IMR-90 (cell line): Measurements from ENCODE around the gene RXFP1. TPM values are rescaled to one million over a fixed set of nuclear protein-coding genes. Genes with fewer than 3 reads are reported as not detected.

Experiments
- ATAC-seq: fragments of 200-7000 bp; cut with Tn5 transposase; 2 replicates; pipeline ENCODE4 v1.9.1; 2020; ENCODE audit warnings: low read depth, mild to moderate bottlenecking, moderate library complexity
- BruUV-seq: library from RNA; stranded (reverse); fragments of 400-500 nt; replicated peaks from 2 replicates; lab custom pipeline; 2021; lab: Mats Ljungman, UMichigan
- CTCF ChIA-PET: fragments of 300-600 bp; formaldehyde crosslinking; extraction: SDS; loops from one replicate; lab custom pipeline; 2021; ENCODE audit warnings: antibody characterized with exemption; lab: Yijun Ruan, JAX
- POLR2A ChIA-PET: fragments of 300-600 bp; sonication (Branson Sonifier 250); formaldehyde crosslinking; loops from one replicate; lab custom pipeline; 2022; ENCODE audit warnings: antibody characterized with exemption; ENCODE audit not compliant: unreplicated experiment; lab: Charles Lee
- DNase-seq: peaks from one replicate; pipeline ENCODE4 v3.0.0; 2013
- H2AFZ ChIP-seq: replicated peaks from 2 replicates; pipeline ENCODE3; 2013; ENCODE audit warnings: low read length, mild to moderate bottlenecking; ENCODE audit not compliant: poor library complexity
- H2AK5ac ChIP-seq: 2 replicates; pipeline ENCODE4 v1.6.1; 2013; ENCODE audit warnings: low read depth, low read length, inconsistent platforms
- H2AK9ac ChIP-seq: replicated peaks from 2 replicates; pipeline ENCODE3; 2013; ENCODE audit warnings: mild to moderate bottlenecking, low read depth, low read length, moderate library complexity; ENCODE audit not compliant: poor library complexity
- H2BK120ac ChIP-seq: 2 replicates; pipeline ENCODE4 v1.6.1; 2013; ENCODE audit warnings: low read depth, low read length, inconsistent platforms
- H2BK15ac ChIP-seq: 3 replicates; pipeline ENCODE4 v1.6.1; 2013; ENCODE audit warnings: low read depth, low read length, inconsistent platforms
- H2BK20ac ChIP-seq: 2 replicates; pipeline ENCODE4 v1.6.1; 2013; ENCODE audit warnings: low read depth, mild to moderate bottlenecking, inconsistent platforms, low read length, moderate library complexity
- H2BK5ac ChIP-seq: 2 replicates; pipeline ENCODE4 v1.6.1; 2013; ENCODE audit warnings: mild to moderate bottlenecking, low read depth, low read length, inconsistent platforms; ENCODE audit not compliant: poor library complexity, severe bottlenecking
- H3K14ac ChIP-seq: replicated peaks from 2 replicates; pipeline ENCODE4 v1.6.1; 2013; ENCODE audit warnings: low read depth, low read length, inconsistent platforms
- H3K18ac ChIP-seq: 2 replicates; pipeline ENCODE4 v1.6.1; 2013; ENCODE audit warnings: low read depth, low read length, control low read depth
- H3K23ac ChIP-seq: 2 replicates; pipeline ENCODE4 v1.6.1; 2013; ENCODE audit warnings: low read depth, low read length, inconsistent platforms
- H3K27ac ChIP-seq: 2 replicates; pipeline ENCODE4 v1.5.1; 2013; ENCODE audit warnings: mild to moderate bottlenecking, control low read depth, low read length; ENCODE audit not compliant: insufficient read depth
- H3K27me3 ChIP-seq: 2 replicates; pipeline ENCODE4 v1.6.1; 2013; ENCODE audit warnings: low read length; ENCODE audit not compliant: control insufficient read depth, insufficient read depth
- H3K36me3 ChIP-seq: 2 replicates; pipeline ENCODE4 v1.6.1; 2013; ENCODE audit warnings: low read length, mixed read lengths; ENCODE audit not compliant: control insufficient read depth, insufficient read depth
- H3K4ac ChIP-seq: 2 replicates; pipeline ENCODE4 v1.6.1; 2013; ENCODE audit warnings: low read depth, low read length, inconsistent platforms
- H3K4me1 ChIP-seq: 2 replicates; pipeline ENCODE4 v1.6.1; 2013; ENCODE audit warnings: low read length, mixed read lengths; ENCODE audit not compliant: control insufficient read depth, insufficient read depth
- H3K4me2 ChIP-seq: 2 replicates; pipeline ENCODE4 v1.6.1; 2013; ENCODE audit warnings: low read depth, mild to moderate bottlenecking, control low read depth, low read length, moderate library complexity
- H3K4me3 ChIP-seq: 2 replicates; pipeline ENCODE4 v1.5.1; 2013; ENCODE audit warnings: low read depth, mild to moderate bottlenecking, control low read depth, low read length, moderate library complexity; ENCODE audit not compliant: insufficient read depth
- H3K56ac ChIP-seq: 2 replicates; pipeline ENCODE4 v1.6.1; 2013; ENCODE audit warnings: low read length, inconsistent platforms; ENCODE audit not compliant: insufficient read depth; ENCODE audit errors: extremely low read depth
- H3K79me1 ChIP-seq, 2 experiments: 2 replicates each; pipeline ENCODE4 v1.6.1; 2013; ENCODE audit warnings: low read length in 2 of 2, inconsistent platforms in 1 of 2, low read depth in 1 of 2
- H3K9ac ChIP-seq: 2 replicates; pipeline ENCODE4 v1.6.1; 2013; ENCODE audit warnings: low read depth, low read length, control low read depth
- H3K9me1 ChIP-seq: 2 replicates; pipeline ENCODE4 v1.6.1; 2013; ENCODE audit warnings: low read length, inconsistent platforms; ENCODE audit not compliant: insufficient read depth
- H3K9me3 ChIP-seq: 2 replicates; pipeline ENCODE4 v1.6.1; 2013; ENCODE audit warnings: low read length; ENCODE audit not compliant: control insufficient read depth, insufficient read depth
- H4K20me1 ChIP-seq: 2 replicates; pipeline ENCODE4 v1.6.1; 2013; ENCODE audit warnings: low read length, inconsistent platforms; ENCODE audit not compliant: insufficient read depth
- H4K5ac ChIP-seq: 2 replicates; pipeline ENCODE4 v1.6.1; 2013; ENCODE audit warnings: mild to moderate bottlenecking, low read depth, low read length, control low read depth
- H4K8ac ChIP-seq, 2 experiments: 2 replicates each; pipeline ENCODE4 v1.6.1; 2013; ENCODE audit warnings: low read depth in 2 of 2, low read length in 2 of 2, control low read depth in 1 of 2, inconsistent platforms in 1 of 2
- H4K91ac ChIP-seq: 2 replicates; pipeline ENCODE4 v1.6.1; 2013; ENCODE audit warnings: low read depth, low read length, inconsistent platforms; ENCODE audit not compliant: insufficient read depth
- BHLHE40 ChIP-seq: fragments of 150-350 bp; IDR thresholded peaks from 2 replicates; pipeline ENCODE4 v1.6.1; 2016; ENCODE audit warnings: mild to moderate bottlenecking, low read depth, low read length
- CEBPB ChIP-seq: IDR thresholded peaks from 2 replicates; pipeline ENCODE4 v1.6.1; 2012; ENCODE audit warnings: low read depth, low read length, improper control_type of control experiment
- CHD1 ChIP-seq: IDR thresholded peaks from 2 replicates; pipeline ENCODE4 v1.6.1; 2012; ENCODE audit warnings: low read depth, low read length, improper control_type of control experiment
- FOS ChIP-seq: fragments of 150-350 bp; IDR thresholded peaks from 2 replicates; pipeline ENCODE4 v1.6.1; 2016; ENCODE audit warnings: low read depth, low read length
- MAFK ChIP-seq: IDR thresholded peaks from 2 replicates; pipeline ENCODE4 v1.6.1; 2012; ENCODE audit warnings: low read depth, low read length, improper control_type of control experiment
- MAZ ChIP-seq: IDR thresholded peaks from 2 replicates; pipeline ENCODE4 v1.6.1; 2012; ENCODE audit warnings: low read depth, mild to moderate bottlenecking, low read length, improper control_type of control experiment, moderate library complexity, borderline replicate concordance
- MXI1 ChIP-seq: IDR thresholded peaks from 2 replicates; pipeline ENCODE4 v1.6.1; 2012; ENCODE audit warnings: low read depth, mild to moderate bottlenecking, low read length, moderate library complexity, borderline replicate concordance
- NFE2L2 ChIP-seq: fragments of 150-350 bp; IDR thresholded peaks from 2 replicates; pipeline ENCODE4 v1.6.1; 2016; ENCODE audit warnings: low read depth, mild to moderate bottlenecking, low read length
- POLR2A ChIP-seq: IDR thresholded peaks from 2 replicates; pipeline ENCODE4 v1.6.1; 2012; ENCODE audit warnings: mild to moderate bottlenecking, low read depth, low read length
- RAD21 ChIP-seq: IDR thresholded peaks from 2 replicates; pipeline ENCODE4 v1.6.1; 2012; ENCODE audit warnings: low read length, improper control_type of control experiment
- RCOR1 ChIP-seq: IDR thresholded peaks from 2 replicates; pipeline ENCODE4 v1.6.1; 2012; ENCODE audit warnings: mild to moderate bottlenecking, low read length, improper control_type of control experiment; ENCODE audit not compliant: insufficient replicate concordance
- RFX5 ChIP-seq: IDR thresholded peaks from 2 replicates; pipeline ENCODE4 v1.8.0; 2012; ENCODE audit warnings: low read depth, mild to moderate bottlenecking, low read length, moderate library complexity
- WGBS, 2 experiments: methylation state at CpG; one replicate each; pipeline versions ENCODE4 v1.1.5 to v1.1.7; 2013; ENCODE audit warnings: missing lambda C conversion rate in 2 of 2; ENCODE audit not compliant: insufficient read length in 1 of 2; ENCODE audit errors: extremely low coverage in 2 of 2; 5-methylcytosine and 5-hydroxymethylcytosine counted together
- dilution Hi-C: fragments of 300-500 bp; cut with HindIII; formaldehyde crosslinking; loops from one replicate; pipeline ENCODE4 v1.14.3; 2018; ENCODE audit warnings: low sequenced_read_pairs; ENCODE audit not compliant: unreplicated experiment
- in situ Hi-C: fragments of 300-500 bp; cut with MboI; formaldehyde crosslinking; loops from 3 replicates; pipeline ENCODE4 v1.14.3; 2019; ENCODE audit warnings: low sequenced_read_pairs, inconsistent platforms, mixed read lengths
- intact Hi-C: fragments of 100-400 bp; cut with micrococcal nuclease; formaldehyde crosslinking; loops from 2 replicates; pipeline ENCODE4 v1.10.0; 2022
- polyA plus RNA-seq, 3 experiments: library from polyadenylated mRNA; depleted of rRNA; stranded (reverse); fragments of >200 nt; gene quantifications; 2 replicates each; pipeline ENCODE4 v1.2.3, GENCODE V29; 2012; ENCODE audit warnings: low replicate concordance in 1 of 3
- total RNA-seq: library from RNA; depleted of rRNA; stranded (reverse); fragments of >200 nt; gene quantifications from 2 replicates; pipeline ENCODE4 v1.2.3, GENCODE V29; 2012
- TF ChIP-seq, protein P1 (sequence below): fragments of 150-350 bp; IDR thresholded peaks from 2 replicates; pipeline ENCODE4 v1.6.1; 2017; ENCODE audit warnings: mild to moderate bottlenecking, antibody characterized with exemption, low read length, low read depth

RXFP1 gene
- total and polyA plus RNA-seq, 2 of the 4 experiments (the other 2 are of a cell fraction): not detected

DNA sequence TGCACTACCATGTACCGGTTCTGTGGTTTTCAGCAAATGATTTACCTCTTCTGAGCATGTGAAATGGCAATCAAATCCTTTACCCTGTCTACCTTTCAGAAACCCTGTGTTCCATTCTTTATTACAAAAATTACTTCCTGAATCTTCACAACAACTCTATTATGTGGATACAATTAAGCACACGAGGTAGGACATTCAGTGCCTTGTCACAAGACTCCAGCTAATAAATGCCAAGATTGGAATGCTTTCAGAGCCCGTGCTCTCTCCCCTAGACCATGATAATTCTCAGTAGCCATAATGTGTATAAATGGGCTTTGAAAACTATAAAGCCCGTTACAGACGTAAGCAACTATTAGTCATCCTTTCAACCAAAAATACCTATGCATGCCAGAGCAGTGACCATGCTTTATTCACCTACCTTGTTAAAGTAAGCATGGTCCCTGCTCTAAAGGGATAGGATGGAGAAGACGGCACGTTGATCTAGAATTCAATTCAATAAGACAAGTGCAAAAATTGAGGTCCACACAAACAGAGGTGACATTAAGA is 2.4 kb downstream of the RXFP1 start:
- WGBS, 2 experiments: 83% methylated on average over 1 of the region's 7 CpGs; no CpG with 5 or more reads in 1 of the 2 experiments
- Histone ChIP-seq H3K4ac (no peak overlapping the region), H3K36me3 (no peaks in the 10 kb centered on the region), H2AK9ac (no peak overlapping the region), H3K14ac (no peak overlapping the region), H3K4me3 (no peak overlapping the region), H2BK120ac (no peak overlapping the region), H3K18ac (no peak overlapping the region), H4K91ac (no peak overlapping the region), H3K4me2 (no peak overlapping the region), H4K8ac (no peak overlapping the region), H3K27me3 (no peaks in the 10 kb centered on the region), H4K20me1 (no peaks in the 10 kb centered on the region), H4K5ac (no peak overlapping the region), H3K4me1 (no peaks in the 10 kb centered on the region), H2BK20ac (no peak overlapping the region), H2BK5ac (no peak overlapping the region), H3K56ac (no peak overlapping the region), H3K9ac (no peak overlapping the region), H3K27ac (no peak overlapping the region), H2AK5ac (no peak overlapping the region), H2AFZ (no peak overlapping the region), H3K23ac (no peak overlapping the region), H2BK15ac (no peak overlapping the region), H3K9me1 (no peaks in the 10 kb centered on the region), H3K9me3 (no peaks in the 10 kb centered on the region), H3K79me1 (no peaks in the 10 kb centered on the region)
- TF ChIP-seq CHD1: no peak
- no peak for TF ChIP-seq BHLHE40
- TF ChIP-seq NFE2L2: no peak
- no peak for TF ChIP-seq RCOR1
- TF ChIP-seq MAZ: no peak
- TF ChIP-seq CEBPB: no peak
- TF ChIP-seq, protein P1, sequence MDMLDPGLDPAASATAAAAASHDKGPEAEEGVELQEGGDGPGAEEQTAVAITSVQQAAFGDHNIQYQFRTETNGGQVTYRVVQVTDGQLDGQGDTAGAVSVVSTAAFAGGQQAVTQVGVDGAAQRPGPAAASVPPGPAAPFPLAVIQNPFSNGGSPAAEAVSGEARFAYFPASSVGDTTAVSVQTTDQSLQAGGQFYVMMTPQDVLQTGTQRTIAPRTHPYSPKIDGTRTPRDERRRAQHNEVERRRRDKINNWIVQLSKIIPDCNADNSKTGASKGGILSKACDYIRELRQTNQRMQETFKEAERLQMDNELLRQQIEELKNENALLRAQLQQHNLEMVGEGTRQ: no peak
- TF ChIP-seq FOS: no peak
- TF ChIP-seq MAFK: no peak
- TF ChIP-seq POLR2A: no peak
- no peak for TF ChIP-seq MXI1
- no peak for TF ChIP-seq RAD21
- TF ChIP-seq RFX5: no peak
- ATAC-seq (no peak), DNase-seq (no peak)
- ChIA-PET POLR2A (no interaction called here), CTCF (no interaction called here)
- intact Hi-C loops: no loop called here
- no TSS peak for BruUV-seq
- dilution Hi-C loops: no loop called here
- in situ Hi-C loops: no loop called here
